Neural cell (in vitro differentiated cells): ENCODE results near the gene BNC2. TPM values are rescaled to one million over a fixed set of nuclear protein-coding genes. Genes with fewer than 3 reads are reported as not detected.

Source experiments
- H2AFZ ChIP-seq: fragments of 200-600, 300-800 bp; sonication (generic), shearing (Covaris generic); 2 replicates; pipeline ENCODE4 v1.6.0; 2014; ENCODE audit warnings: low read depth, mild to moderate bottlenecking, antibody characterized with exemption, low read length, moderate library complexity
- H3F3A ChIP-seq: fragments of 200-600 bp; shearing (Covaris generic); 2 replicates; pipeline ENCODE4 v1.6.1; 2016; ENCODE audit warnings: mild to moderate bottlenecking, moderate library complexity, mixed read lengths, antibody characterized with exemption, low read length; ENCODE audit not compliant: insufficient read depth, poor library complexity, severe bottlenecking
- H3K27ac ChIP-seq: fragments of 200-600, 300-800 bp; sonication (generic), shearing (Covaris generic); 2 replicates; pipeline ENCODE4 v1.5.1; 2014; ENCODE audit warnings: mild to moderate bottlenecking, low read length, moderate library complexity
- H3K27me3 ChIP-seq: fragments of 300-800, 200-600 bp; sonication (generic), shearing (Covaris generic); 2 replicates; pipeline ENCODE4 v1.6.0; 2014; ENCODE audit warnings: mild to moderate bottlenecking, low read depth, low read length, moderate library complexity; ENCODE audit not compliant: insufficient read depth
- H3K36me3 ChIP-seq: fragments of 300-800, 200-600 bp; sonication (generic), shearing (Covaris generic); 2 replicates; pipeline ENCODE4 v1.5.1; 2014; ENCODE audit warnings: mild to moderate bottlenecking, antibody characterized with exemption, low read length, moderate library complexity; ENCODE audit not compliant: insufficient read depth
- H3K4me2 ChIP-seq: fragments of 300-800, 200-600 bp; sonication (generic), shearing (Covaris generic); 2 replicates; pipeline ENCODE4 v1.6.0; 2014; ENCODE audit warnings: mild to moderate bottlenecking, low read length
- H3K4me3 ChIP-seq: fragments of 300-800, 200-600 bp; sonication (generic), shearing (Covaris generic); 2 replicates; pipeline ENCODE4 v1.5.1; 2014; ENCODE audit warnings: mild to moderate bottlenecking, low read length, moderate library complexity
- H3K79me2 ChIP-seq: fragments of 200-600 bp; shearing (Covaris generic); replicated peaks from 2 replicates; pipeline ENCODE4 v1.6.0; 2014; ENCODE audit warnings: mild to moderate bottlenecking, low read length, moderate library complexity; ENCODE audit not compliant: insufficient read depth
- H3K9ac ChIP-seq: fragments of 300-800, 200-600 bp; sonication (generic), shearing (Covaris generic); 2 replicates; pipeline ENCODE4 v1.6.1; 2016; ENCODE audit warnings: mild to moderate bottlenecking, low read length, mixed read lengths
- H3K9me2 ChIP-seq: fragments of 200-600 bp; shearing (Covaris generic); 2 replicates; pipeline ENCODE4 v1.6.1; 2016; ENCODE audit warnings: mild to moderate bottlenecking, low read length, mixed read lengths; ENCODE audit not compliant: insufficient read depth
- H3K9me3 ChIP-seq: fragments of 200-600, 300-800 bp; sonication (generic), shearing (Covaris generic); 2 replicates; pipeline ENCODE4 v1.6.1; 2016; ENCODE audit warnings: mild to moderate bottlenecking, mixed run types, low read length, moderate library complexity, mixed read lengths
- H4K20me1 ChIP-seq: fragments of 200-600 bp; shearing (Covaris generic); 2 replicates; pipeline ENCODE4 v1.6.1; 2016; ENCODE audit warnings: mild to moderate bottlenecking, mixed run types; ENCODE audit not compliant: insufficient read depth
- EP300 ChIP-seq: fragments of 450-650 bp; conservative IDR thresholded peaks from 2 replicates; pipeline ENCODE4 v1.6.1; 2014; ENCODE audit warnings: antibody characterized with exemption, mild to moderate bottlenecking, moderate library complexity; ENCODE audit not compliant: poor library complexity, severe bottlenecking
- EZH2 ChIP-seq: fragments of 200-600, 300-800 bp; shearing (Covaris generic), sonication (generic); IDR thresholded peaks from 2 replicates; pipeline ENCODE4 v1.6.1; 2014; ENCODE audit warnings: antibody characterized with exemption, low read length, borderline replicate concordance, mild to moderate bottlenecking; ENCODE audit not compliant: insufficient read depth, poor library complexity, severe bottlenecking
- MXI1 ChIP-seq: fragments of 450-650 bp; conservative IDR thresholded peaks from 2 replicates; pipeline ENCODE4 v1.6.1; 2014; ENCODE audit warnings: antibody characterized with exemption, mild to moderate bottlenecking; ENCODE audit not compliant: poor library complexity, severe bottlenecking
- POLR2AphosphoS5 ChIP-seq: IDR thresholded peaks from 2 replicates; pipeline ENCODE4 v1.6.1; 2012
- RAD21 ChIP-seq: fragments of 450-650 bp; conservative IDR thresholded peaks from 2 replicates; pipeline ENCODE4 v1.6.1; 2014; ENCODE audit warnings: antibody characterized with exemption, mild to moderate bottlenecking, moderate library complexity
- SMC3 ChIP-seq: fragments of 450-650 bp; conservative IDR thresholded peaks from 2 replicates; pipeline ENCODE4 v1.6.1; 2014; ENCODE audit warnings: antibody characterized with exemption, mild to moderate bottlenecking, moderate library complexity; ENCODE audit not compliant: poor library complexity
- TAF1 ChIP-seq: IDR thresholded peaks from 2 replicates; pipeline ENCODE4 v1.6.1; 2012; ENCODE audit warnings: low read depth
- polyA plus RNA-seq: library from polyadenylated mRNA; depleted of rRNA; stranded (reverse); fragments of >200 nt; gene quantifications from 2 replicates; pipeline ENCODE4 v1.2.3, GENCODE V29; 2014
- TF ChIP-seq, protein P1 (sequence below): IDR thresholded peaks from 2 replicates; pipeline ENCODE4 v1.6.1; 2012; ENCODE audit warnings: borderline replicate concordance
- TF ChIP-seq, protein P2 (sequence below): fragments of 450-650 bp; IDR thresholded peaks from 2 replicates; pipeline ENCODE4 v1.5.1; 2014; ENCODE audit warnings: antibody characterized with exemption, mild to moderate bottlenecking, moderate library complexity; ENCODE audit not compliant: poor library complexity, severe bottlenecking

Gene BNC2
- polyA plus RNA-seq, 1 donor from 2014 or later, result 1.3 TPM

DNA sequence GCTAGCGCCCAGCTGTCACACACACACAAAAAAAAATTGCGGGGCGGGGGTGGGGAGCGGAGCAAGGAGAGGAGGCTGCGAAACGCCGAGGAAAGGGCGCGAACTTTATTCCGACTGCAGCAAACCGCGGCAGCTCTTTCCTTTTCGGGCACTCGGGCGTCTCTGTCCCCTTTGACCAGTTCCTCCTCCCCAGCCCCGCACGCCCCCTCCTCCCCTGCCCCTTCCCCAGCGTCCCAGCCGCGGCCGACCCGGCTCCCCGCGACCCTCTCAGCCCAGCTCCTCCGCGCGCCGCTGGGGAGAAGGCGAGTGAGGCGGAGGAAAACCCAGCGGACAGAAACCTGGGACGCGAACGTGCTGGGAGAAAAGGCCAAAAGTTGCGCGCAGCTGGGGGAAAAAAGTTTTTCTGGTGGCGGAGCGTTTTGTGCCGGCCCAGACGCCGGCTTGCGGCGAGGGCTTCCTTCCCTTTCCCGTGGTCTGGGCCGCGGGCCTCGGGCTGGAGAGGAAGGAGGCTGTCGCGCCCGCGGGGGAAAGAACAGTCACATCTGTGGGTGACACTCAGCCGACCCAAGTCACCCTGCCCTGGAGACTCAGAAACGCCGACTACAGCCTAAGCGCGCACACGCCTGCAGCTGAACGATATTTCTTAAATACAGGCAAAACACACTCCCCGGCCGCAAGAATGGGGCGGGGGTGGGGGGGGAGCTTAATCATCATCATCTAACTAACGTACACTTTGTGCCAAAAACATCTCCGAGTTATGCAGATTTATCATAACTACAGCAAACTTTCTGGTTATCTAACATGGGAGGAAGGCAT, 1.1 kb upstream of the BNC2 start:
- Histone ChIP-seq H3K4me3 (peak overlapping the region; percentile 73), H3F3A (no peaks in the 10 kb centered on the region), H3K9me3 (no peaks in the 10 kb centered on the region), H3K27me3 (peaks cover 66% of the 10 kb centered on the region), H3K79me2 (no peaks in the 10 kb centered on the region), H4K20me1 (no peaks in the 10 kb centered on the region), H3K4me2 (peak overlapping the region; percentile 69), H3K36me3 (no peaks in the 10 kb centered on the region), H3K27ac (no peak overlapping the region), H3K9me2 (no peaks in the 10 kb centered on the region), H3K9ac (no peak overlapping the region), H2AFZ (no peak overlapping the region)
- TF ChIP-seq EZH2, result peak; percentile 59
- TF ChIP-seq, protein P1, sequence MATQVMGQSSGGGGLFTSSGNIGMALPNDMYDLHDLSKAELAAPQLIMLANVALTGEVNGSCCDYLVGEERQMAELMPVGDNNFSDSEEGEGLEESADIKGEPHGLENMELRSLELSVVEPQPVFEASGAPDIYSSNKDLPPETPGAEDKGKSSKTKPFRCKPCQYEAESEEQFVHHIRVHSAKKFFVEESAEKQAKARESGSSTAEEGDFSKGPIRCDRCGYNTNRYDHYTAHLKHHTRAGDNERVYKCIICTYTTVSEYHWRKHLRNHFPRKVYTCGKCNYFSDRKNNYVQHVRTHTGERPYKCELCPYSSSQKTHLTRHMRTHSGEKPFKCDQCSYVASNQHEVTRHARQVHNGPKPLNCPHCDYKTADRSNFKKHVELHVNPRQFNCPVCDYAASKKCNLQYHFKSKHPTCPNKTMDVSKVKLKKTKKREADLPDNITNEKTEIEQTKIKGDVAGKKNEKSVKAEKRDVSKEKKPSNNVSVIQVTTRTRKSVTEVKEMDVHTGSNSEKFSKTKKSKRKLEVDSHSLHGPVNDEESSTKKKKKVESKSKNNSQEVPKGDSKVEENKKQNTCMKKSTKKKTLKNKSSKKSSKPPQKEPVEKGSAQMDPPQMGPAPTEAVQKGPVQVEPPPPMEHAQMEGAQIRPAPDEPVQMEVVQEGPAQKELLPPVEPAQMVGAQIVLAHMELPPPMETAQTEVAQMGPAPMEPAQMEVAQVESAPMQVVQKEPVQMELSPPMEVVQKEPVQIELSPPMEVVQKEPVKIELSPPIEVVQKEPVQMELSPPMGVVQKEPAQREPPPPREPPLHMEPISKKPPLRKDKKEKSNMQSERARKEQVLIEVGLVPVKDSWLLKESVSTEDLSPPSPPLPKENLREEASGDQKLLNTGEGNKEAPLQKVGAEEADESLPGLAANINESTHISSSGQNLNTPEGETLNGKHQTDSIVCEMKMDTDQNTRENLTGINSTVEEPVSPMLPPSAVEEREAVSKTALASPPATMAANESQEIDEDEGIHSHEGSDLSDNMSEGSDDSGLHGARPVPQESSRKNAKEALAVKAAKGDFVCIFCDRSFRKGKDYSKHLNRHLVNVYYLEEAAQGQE, result no peak

DNA sequence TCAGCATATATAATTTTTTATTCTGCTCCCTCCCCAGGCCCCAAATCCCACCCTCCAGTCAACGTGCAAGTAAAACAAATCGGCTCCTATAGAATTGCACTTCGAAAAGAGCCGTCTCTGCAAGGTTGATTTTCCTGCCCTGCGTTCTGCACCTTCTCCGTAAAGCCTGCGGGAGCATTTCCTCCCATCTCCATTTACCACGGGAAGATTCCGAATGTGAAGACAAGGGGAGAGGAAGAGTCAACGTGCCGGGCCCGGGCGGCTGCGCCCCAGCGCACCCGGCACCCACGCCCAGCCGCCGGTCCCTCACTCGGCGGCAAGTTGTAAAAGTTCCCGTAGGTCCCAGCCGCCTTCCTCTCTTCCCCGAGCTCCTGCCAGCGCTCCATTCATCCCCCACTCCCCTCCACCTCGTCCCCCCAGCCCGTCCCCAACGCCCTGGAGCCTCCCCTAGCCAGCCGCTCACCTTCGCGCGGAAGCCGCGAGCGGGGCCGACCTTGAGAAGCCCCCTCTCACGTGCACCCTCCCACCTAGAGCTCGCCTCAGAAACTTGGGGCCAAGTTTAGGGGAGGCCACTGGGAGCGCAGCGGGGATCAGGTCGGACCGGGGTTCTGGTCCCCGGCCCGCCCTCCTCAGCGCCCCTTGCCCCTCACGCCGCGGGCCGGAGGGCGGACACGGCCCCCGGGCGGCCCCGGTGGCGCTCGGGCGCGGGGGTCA, 431 bp downstream of the BNC2 start:
- H3K9ac ChIP-seq, result no peak overlapping the region

More for the DNA sequence above, 431 bp downstream of the BNC2 start:
- no peaks in the 10 kb centered on the region for H3K36me3 ChIP-seq
- no peaks in the 10 kb centered on the region for H3K9me3 ChIP-seq
- peaks cover 73% of the 10 kb centered on the region for H3K27me3 ChIP-seq
- no peaks in the 10 kb centered on the region for H3F3A ChIP-seq
- no peaks in the 10 kb centered on the region for H3K9me2 ChIP-seq
- TF ChIP-seq, protein P2, sequence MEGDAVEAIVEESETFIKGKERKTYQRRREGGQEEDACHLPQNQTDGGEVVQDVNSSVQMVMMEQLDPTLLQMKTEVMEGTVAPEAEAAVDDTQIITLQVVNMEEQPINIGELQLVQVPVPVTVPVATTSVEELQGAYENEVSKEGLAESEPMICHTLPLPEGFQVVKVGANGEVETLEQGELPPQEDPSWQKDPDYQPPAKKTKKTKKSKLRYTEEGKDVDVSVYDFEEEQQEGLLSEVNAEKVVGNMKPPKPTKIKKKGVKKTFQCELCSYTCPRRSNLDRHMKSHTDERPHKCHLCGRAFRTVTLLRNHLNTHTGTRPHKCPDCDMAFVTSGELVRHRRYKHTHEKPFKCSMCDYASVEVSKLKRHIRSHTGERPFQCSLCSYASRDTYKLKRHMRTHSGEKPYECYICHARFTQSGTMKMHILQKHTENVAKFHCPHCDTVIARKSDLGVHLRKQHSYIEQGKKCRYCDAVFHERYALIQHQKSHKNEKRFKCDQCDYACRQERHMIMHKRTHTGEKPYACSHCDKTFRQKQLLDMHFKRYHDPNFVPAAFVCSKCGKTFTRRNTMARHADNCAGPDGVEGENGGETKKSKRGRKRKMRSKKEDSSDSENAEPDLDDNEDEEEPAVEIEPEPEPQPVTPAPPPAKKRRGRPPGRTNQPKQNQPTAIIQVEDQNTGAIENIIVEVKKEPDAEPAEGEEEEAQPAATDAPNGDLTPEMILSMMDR, result no peak
- TF ChIP-seq MXI1, result no peak
- no peak for TF ChIP-seq POLR2AphosphoS5
- TF ChIP-seq RAD21, result no peak
- no peak for TF ChIP-seq EP300
- no peak for TF ChIP-seq TAF1
- no peak for TF ChIP-seq EZH2
- TF ChIP-seq, protein P1, result no peak
- TF ChIP-seq SMC3, result no peak
- H3K4me2 ChIP-seq, result peak overlapping the region; percentile 57
- no peaks in the 10 kb centered on the region for H3K79me2 ChIP-seq
- H3K4me3 ChIP-seq, result peak overlapping the region; percentile 73
- no peak overlapping the region for H3K27ac ChIP-seq
- H4K20me1 ChIP-seq, result no peaks in the 10 kb centered on the region
- H2AFZ ChIP-seq, result no peak overlapping the region
